NCI-H82 (cell line): ENCODE data around the gene ADAMTS17.
A peak's percentile ranks its signal among the peaks of the same experiment; 100 is the strongest.

Experiments
- DNase-seq: peaks from one replicate; lab custom pipeline; 2025; lab: John Stamatoyannopoulos, UW

The ADAMTS17 gene

DNA sequence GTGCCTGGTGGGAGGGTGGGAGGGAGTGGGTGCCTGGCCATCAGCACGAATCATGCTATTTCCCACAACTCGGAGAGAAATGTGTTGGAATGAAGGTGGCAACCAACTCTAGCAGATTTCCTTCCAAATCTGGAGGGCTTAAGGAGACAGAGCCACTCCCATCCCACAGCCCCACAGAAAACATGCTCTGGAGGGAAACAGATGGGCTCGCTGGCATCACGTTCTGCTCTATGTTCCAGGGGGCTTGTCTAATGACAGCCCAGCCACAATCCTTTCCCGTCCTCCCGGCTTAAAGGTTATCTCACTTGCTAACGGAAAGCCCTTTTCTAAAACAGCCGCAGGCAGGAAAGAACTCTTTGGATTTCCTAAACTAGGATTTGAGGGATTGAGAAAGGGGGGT lies 65.3 kb downstream of the ADAMTS17 start:
- DNase-seq = peak; percentile 80

DNA sequence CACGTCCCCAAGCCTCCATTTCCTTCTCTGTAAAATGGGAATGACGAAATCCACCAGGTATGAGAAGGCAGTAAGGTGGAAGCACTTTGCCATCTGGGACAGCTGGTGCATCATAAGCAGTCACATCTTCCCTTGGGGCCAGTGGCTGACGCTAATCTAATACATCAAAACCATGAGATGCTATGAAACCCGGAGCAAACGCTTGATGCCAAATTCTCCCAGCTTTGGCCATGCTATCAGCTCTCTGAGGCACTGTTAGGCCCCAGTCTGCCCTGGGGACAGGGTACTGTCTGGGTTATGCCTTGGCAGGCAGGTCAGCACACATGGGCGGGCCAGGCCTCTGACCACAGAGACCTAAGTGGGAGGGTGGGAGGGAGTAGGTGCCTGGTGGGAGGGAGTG lies 66.1 kb downstream of the ADAMTS17 start:
- peak; percentile 18 for DNase-seq

DNA sequence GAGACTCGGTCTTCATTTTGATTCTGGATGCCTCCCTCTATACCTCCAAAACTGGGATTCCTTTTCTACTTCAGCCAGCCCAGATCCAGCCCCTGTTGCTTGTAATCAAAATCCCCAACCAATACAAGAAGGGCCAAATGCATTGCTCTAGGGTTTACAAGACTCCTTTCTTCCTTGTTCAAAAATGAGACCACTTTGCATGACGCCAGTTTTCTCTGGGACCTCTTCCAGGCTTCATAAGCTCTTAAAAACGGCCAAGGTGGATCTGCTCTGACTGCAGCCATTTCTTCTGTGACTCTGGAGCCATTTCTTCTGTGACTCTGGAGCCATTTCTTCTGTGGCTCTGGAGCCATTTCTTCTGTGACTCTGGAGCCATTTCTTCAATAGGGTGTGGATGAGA lies 71.9 kb downstream of the ADAMTS17 start:
- DNase-seq = no peak

GRCh38 chr15:100266166-100266565 lies 75.6 kb downstream of the ADAMTS17 start:
- no peak for DNase-seq

- DNase-seq = no peak
Observed at GRCh38 chr15:100265641-100266035, 76.1 kb downstream of the ADAMTS17 start.

- DNase-seq = no peak
Observed at GRCh38 chr15:100264994-100265640, 76.7 kb downstream of the ADAMTS17 start.

GRCh38 chr15:100263721-100264455 lies 77.9 kb downstream of the ADAMTS17 start:
- no peak for DNase-seq

DNA sequence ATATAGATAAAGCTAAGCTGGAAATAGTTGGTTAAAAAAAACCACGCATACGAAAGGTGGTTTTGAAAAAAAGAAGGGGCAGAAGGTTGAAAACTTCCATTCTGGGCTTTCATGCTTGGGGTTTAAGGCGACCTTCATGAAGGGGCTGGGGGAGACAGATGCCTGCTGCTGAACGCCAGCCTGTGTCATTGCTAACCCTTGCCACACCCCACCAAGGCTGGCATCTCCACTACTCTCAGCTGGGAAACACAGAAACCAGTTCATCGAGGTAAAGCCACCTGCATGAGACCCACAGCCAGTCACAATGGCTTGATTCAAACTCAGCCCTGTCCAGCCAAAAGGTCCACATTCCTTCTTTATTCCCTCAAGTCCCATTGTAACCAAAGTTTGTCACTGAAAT lies 78.7 kb downstream of the ADAMTS17 start:
- DNase-seq = no peak

- DNase-seq = no peak
Observed at GRCh38 chr15:100261302-100262240, 80.2 kb downstream of the ADAMTS17 start.

GRCh38 chr15:100259266-100259665 lies 82.5 kb downstream of the ADAMTS17 start:
- DNase-seq = no peak

DNA sequence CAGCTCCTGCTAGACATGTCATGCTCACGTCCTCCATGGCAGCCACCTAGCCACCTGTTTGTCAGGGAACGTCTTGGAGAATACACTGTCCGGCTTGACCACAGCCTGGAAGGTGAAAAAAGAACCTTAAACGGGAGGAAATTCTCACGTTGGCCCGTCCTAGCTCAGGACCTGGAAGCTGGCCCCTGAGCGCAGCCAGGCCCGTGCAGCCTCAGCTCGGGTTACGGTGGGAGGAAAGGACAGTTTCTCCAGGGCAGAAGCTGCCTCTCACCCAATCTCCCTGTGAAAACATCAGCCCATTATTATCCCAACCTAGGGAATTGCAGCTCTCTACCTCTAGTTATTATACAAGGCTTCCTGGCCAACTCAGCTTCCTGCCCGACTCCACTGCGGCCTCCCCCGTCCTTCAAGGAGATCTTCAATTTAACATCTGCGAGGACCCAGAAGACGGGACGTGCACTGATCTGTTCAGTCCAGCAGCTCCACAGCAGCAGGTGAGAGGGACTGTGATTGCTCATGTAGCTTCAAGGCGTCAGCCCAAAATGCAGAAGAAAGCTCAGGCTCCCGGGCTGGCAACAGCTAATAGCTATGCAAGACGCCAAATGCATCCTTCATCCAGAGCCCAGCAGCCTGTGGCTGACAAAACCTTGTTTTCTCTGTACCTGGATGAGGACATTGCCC lies 84.7 kb downstream of the ADAMTS17 start:
- no peak for DNase-seq

- no peak for DNase-seq
Observed at GRCh38 chr15:100256101-100256969, 85.4 kb downstream of the ADAMTS17 start.

- DNase-seq = no peak
Observed at GRCh38 chr15:100255644-100256043, 86.1 kb downstream of the ADAMTS17 start.

GRCh38 chr15:100254691-100255090 lies 87.1 kb downstream of the ADAMTS17 start:
- DNase-seq = no peak

GRCh38 chr15:100254285-100254684 lies 87.5 kb downstream of the ADAMTS17 start:
- no peak for DNase-seq

DNA sequence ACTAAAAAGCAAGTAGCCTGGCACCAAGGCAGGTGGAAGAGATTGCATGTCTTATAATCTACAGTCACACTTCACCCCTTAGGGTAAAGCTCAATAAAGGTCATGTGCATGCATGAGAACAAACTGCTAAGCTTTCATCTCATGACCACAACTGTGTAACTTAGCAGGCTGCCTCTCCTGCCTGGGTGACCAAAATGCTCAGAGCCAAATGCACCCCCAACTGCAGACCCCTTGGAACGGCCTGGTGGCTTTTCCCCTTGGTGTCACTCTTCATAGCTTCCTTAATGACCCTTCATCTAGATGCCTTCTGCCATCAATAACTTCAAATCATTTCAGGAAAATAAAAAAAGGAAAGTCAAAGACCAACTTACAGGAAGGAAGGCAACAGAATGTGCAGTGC lies 88.1 kb downstream of the ADAMTS17 start:
- DNase-seq = no peak

DNA sequence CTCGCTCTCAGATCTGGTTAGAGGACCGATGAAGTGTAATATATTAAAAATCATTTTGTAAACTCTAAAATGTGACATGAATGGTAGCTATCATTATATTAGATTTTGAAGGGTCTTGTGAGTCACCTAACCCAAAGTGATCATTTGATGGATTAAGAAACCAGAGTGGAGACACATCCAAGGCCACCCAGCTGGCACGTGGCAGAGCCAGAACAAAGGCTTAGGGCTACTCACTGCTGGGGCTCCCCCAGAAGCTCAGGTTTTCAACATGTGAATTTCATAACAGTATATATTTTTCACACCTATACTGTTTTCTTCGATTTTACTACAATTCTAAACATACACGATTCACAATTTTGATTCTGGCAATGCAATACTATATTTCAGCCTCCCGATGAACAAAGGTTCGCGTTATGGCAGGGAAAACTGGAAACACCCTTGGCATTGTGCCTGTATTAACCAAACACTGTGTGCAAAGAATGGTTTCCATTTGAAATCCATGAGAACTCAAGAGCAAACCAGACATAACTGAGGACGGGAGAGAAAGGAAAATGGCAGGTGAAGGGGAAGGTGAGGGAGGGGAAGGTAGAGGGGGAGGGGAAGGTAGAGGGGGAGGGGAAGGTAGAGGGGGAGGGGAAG lies 88.9 kb downstream of the ADAMTS17 start:
- DNase-seq = no peak

- DNase-seq = no peak
Observed at GRCh38 chr15:100252359-100252758, 89.4 kb downstream of the ADAMTS17 start.

DNA sequence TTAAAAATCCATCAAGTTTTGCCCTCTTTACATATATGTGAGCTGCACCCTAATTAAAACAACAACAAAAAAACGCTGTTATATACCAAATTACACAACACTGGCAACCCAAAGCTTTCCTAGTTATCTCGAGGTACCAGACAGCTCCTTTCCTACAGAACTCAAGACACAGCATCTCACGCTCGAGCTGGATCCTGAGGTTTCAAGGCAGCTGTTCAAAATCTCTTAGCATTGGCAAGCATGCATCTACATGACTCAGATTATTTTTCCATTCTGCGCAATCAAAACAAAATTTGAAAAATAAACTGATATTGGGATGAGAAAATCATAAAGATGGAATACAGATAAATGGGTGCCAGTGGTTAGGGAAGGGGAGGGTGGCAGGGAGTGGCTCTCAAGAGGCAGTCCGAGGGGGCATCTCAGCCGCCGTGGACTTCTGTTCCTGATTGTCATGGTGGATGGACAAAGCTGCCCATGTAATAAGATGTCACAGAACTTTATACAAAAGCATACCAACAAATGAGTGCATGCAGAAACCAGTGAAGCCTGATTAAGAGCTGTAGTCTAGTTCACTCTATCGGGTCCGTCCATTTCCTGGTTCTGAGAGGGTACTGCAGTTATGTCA lies 91.5 kb downstream of the ADAMTS17 start:
- no peak for DNase-seq
